Erythroblast (primary cell): ENCODE results near the gene PDE6D.

Experiments
- GATA1 ChIP-seq: IDR thresholded peaks from 2 replicates; pipeline ENCODE4 v1.6.1; 2011; ENCODE audit warnings: low read depth, mild to moderate bottlenecking, control low read depth, low read length, moderate library complexity
- POLR2A ChIP-seq: IDR thresholded peaks from 2 replicates; pipeline ENCODE4 v1.6.1; 2011; ENCODE audit warnings: mild to moderate bottlenecking, low read length

DNA sequence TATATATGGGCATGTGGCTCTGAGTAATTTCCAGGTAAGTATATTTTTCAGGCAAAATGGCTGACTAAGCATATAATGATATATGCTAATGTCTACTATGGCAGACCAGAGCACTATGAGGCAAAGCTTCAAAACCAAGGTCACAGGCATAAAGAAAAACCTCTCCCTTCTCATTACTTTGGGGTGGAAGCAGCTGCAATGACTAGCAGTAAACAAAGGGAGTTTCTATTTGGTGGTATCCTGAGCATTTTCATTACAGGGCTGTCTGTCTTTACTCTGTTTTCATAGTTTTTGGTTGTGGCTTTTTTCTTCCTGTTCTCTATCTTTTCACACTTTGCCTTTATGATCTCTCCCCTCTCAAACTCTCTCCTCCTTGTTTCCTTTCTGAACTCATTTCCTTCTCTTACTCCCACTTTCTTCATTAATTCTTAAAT lies 15.6 kb downstream of the PDE6D start:
- TF ChIP-seq POLR2A (no peak), GATA1 (no peak)
